UCSD-AML1 (cell line): ENCODE results near the gene PRAME.
"Not testable (repeated sequence)": the region's sequence is repeated elsewhere in the genome, so short reads cannot be mapped to it uniquely, and the experiment has no call there.

ENCODE experiments used
- DNase-seq: peaks from one replicate; lab custom pipeline; 2025; ENCODE audit not compliant: unreplicated experiment; lab: John Stamatoyannopoulos, UW

Gene PRAME

GRCh38 chr22:22552630-22553029, 6.4 kb downstream of the PRAME start:
- peak; percentile 40 for DNase-seq

GRCh38 chr22:22550789-22551434, 8.2 kb downstream of the PRAME start:
- DNase-seq = no peak

GRCh38 chr22:22548910-22549309, 10.2 kb downstream of the PRAME start:
- DNase-seq = no peak

- no peak for DNase-seq
These were observed 10.7 kb downstream of the PRAME start for GRCh38 chr22:22548317-22548716.

- DNase-seq = no peak
These were observed 11.3 kb downstream of the PRAME start for GRCh38 chr22:22547692-22548300.

GRCh38 chr22:22547226-22547625, 11.8 kb downstream of the PRAME start:
- no peak for DNase-seq

- peak; percentile 42 for DNase-seq
These were observed 12.6 kb downstream of the PRAME start for GRCh38 chr22:22546490-22546889.

GRCh38 chr22:22545084-22545483, 14.0 kb downstream of the PRAME start:
- no peak for DNase-seq

GRCh38 chr22:22538226-22538989, 20.7 kb downstream of the PRAME start:
- no peak for DNase-seq

GRCh38 chr22:22536916-22537315, 22.1 kb downstream of the PRAME start:
- no peak for DNase-seq

- DNase-seq = no peak
These were observed 22.6 kb downstream of the PRAME start for GRCh38 chr22:22536515-22536914.

- no peak for DNase-seq
These were observed 23.4 kb downstream of the PRAME start for GRCh38 chr22:22535662-22536061.

- DNase-seq = no peak
These were observed 24.3 kb downstream of the PRAME start for GRCh38 chr22:22534604-22535415.

GRCh38 chr22:22533863-22534262, 25.2 kb downstream of the PRAME start:
- no peak for DNase-seq

GRCh38 chr22:22533417-22533816, 25.6 kb downstream of the PRAME start:
- DNase-seq = no peak

- DNase-seq = not testable (repeated sequence)
These were observed 26.5 kb downstream of the PRAME start for GRCh38 chr22:22532547-22533071.

- DNase-seq = no peak
These were observed 27.1 kb downstream of the PRAME start for GRCh38 chr22:22531770-22532546.

- no peak for DNase-seq
These were observed 30.3 kb downstream of the PRAME start for GRCh38 chr22:22528780-22529179.

GRCh38 chr22:22527312-22527711, 31.8 kb downstream of the PRAME start:
- DNase-seq = no peak
